ENCODE measurements around the gene TRPM7. TPM values are rescaled to one million over a fixed set of nuclear protein-coding genes. Genes with fewer than 3 reads are reported as not detected.

Gene TRPM7
- total and polyA plus RNA-seq, 2 of the 8 experiments (the other 6 are each of a cell fraction or from before 2014, with no cell fraction given), result 7.5 to 33.2 TPM

- H3K36me3 ChIP-seq (ENCODE audit: control insufficient read depth in 2 of 4, insufficient read depth in 4 of 4, low read length in 3 of 4), result peaks cover 2 to 57% (median 18%) of the 10 kb centered on the region in 4 experiments
Observed at GRCh38 chr15:50636146-50636545, 50.5 kb downstream of the TRPM7 start.

More at GRCh38 chr15:50636146-50636545, 50.5 kb downstream of the TRPM7 start:
- H2BK20ac ChIP-seq (ENCODE audit: low read length), result no peak overlapping the region
- TF ChIP-seq SAP30 (IDR thresholded peaks at IDR 0.05; ENCODE audit: insufficient read depth, insufficient replicate concordance, low read length) (no peak), FOSL1 (IDR thresholded peaks at IDR 0.05; ENCODE audit: insufficient read depth, low read depth, low read length) (no peak), GTF2F1 (IDR thresholded peaks at IDR 0.05; ENCODE audit: borderline replicate concordance, low read depth, low read length) (no peak), RAD21 (IDR thresholded peaks at IDR 0.05 in 1 of 2, conservative IDR thresholded peaks at IDR 0.05 in 1 of 2; ENCODE audit: low read depth in 2 of 2, low read length in 2 of 2) (no peak), CBX5 (IDR thresholded peaks at IDR 0.05; ENCODE audit: low read depth, low read length) (no peak), JUN (IDR thresholded peaks at IDR 0.05; ENCODE audit: low read depth, low read length) (no peak), ATF2 (IDR thresholded peaks at IDR 0.05; ENCODE audit: low read length) (no peak)
- H3K27me3 ChIP-seq (replicated peaks in 1 of 4; ENCODE audit: control insufficient read depth in 3 of 4, extremely low read depth in 1 of 4, insufficient read depth in 3 of 4, low read length in 3 of 4), result no peaks in the 10 kb centered on the region
- no peak overlapping the region for H2BK12ac ChIP-seq (ENCODE audit: low read depth, low read length)
- FAIRE-seq, result no peak
- POLR2A ChIA-PET (ENCODE audit: partially characterized antibody), result interaction anchor here (0.6 kb wide), 1 partner anchor 312 kb away, joined by 3 read pairs; no protein-coding TSS in a partner anchor
- no peak overlapping the region for H3K27ac ChIP-seq (ENCODE audit: low read depth, low read length)
- H3K4me3 ChIP-seq (ENCODE audit: extremely low read depth in 1 of 4, insufficient read depth in 2 of 4, low read depth in 3 of 4, low read length in 4 of 4), result no peak overlapping the region
- no peaks in the 10 kb centered on the region for H3K9me3 ChIP-seq (ENCODE audit: insufficient read depth in 2 of 2, low read depth in 1 of 2, low read length in 1 of 2)
- CTCF ChIA-PET (ENCODE audit: partially characterized antibody), result interaction anchor here (0.6 to 1.1 kb wide), 2 partner anchors 14 to 224 kb away, joined by 3 read pairs; no protein-coding TSS in a partner anchor
- H3K18ac ChIP-seq (ENCODE audit: extremely low read depth, low read length), result no peak overlapping the region
- no peaks in the 10 kb centered on the region for H3K23me2 ChIP-seq (ENCODE audit: low read depth, low read length)
- H3K4me1 ChIP-seq (replicated peaks in 1 of 4; ENCODE audit: control insufficient read depth in 3 of 4, insufficient read depth in 4 of 4, low read length in 3 of 4), result no peaks in the 10 kb centered on the region
- no peaks in the 10 kb centered on the region for H4K20me1 ChIP-seq (replicated peaks in 1 of 2; ENCODE audit: control insufficient read depth in 1 of 2, insufficient read depth in 2 of 2, low read length in 2 of 2)
- no peak overlapping the region for H3K4ac ChIP-seq (replicated peaks; ENCODE audit: insufficient read length, low read depth, low read length)
- no peak overlapping the region for H3K56ac ChIP-seq (replicated peaks; ENCODE audit: insufficient read length, low read depth, low read length)
- no peaks in the 10 kb centered on the region for H3K79me2 ChIP-seq (ENCODE audit: control insufficient read depth in 1 of 2, insufficient read depth in 2 of 2, low read length in 2 of 2)
- H2BK5ac ChIP-seq (ENCODE audit: low read depth, low read length), result no peak overlapping the region
- no peak overlapping the region for H3K4me2 ChIP-seq (ENCODE audit: insufficient read depth in 1 of 2, low read depth in 2 of 2, low read length in 2 of 2)
- H3K9ac ChIP-seq (replicated peaks in 1 of 4; ENCODE audit: extremely low read depth in 1 of 4, low read depth in 3 of 4, low read length in 3 of 4), result no peak overlapping the region
- H2BK15ac ChIP-seq (ENCODE audit: low read length), result no peak overlapping the region
- no peak overlapping the region for H2AFZ ChIP-seq (ENCODE audit: low read length)
- H4K5ac ChIP-seq (ENCODE audit: insufficient read length, low read depth, low read length), result no peak overlapping the region
- no peak for DNase-seq (ENCODE audit: low read depth in 1 of 2, low spot score in 2 of 2)
- WGBS, 2 experiments (ENCODE audit: extremely low coverage in 1 of 2, insufficient coverage in 1 of 2, insufficient read length in 1 of 2, insufficient replicate concordance in 2 of 2, low coverage in 1 of 2, low lambda C conversion rate in 2 of 2, missing lambda C conversion rate in 1 of 2), result 98% methylated on average over 9 of the region's 9 CpGs; no CpG with 5 or more reads in 1 of the 2 experiments
- H3K23ac ChIP-seq (ENCODE audit: insufficient read length), result no peak overlapping the region
- no peak overlapping the region for H2BK120ac ChIP-seq (replicated peaks; ENCODE audit: low read depth, low read length)
- no peak overlapping the region for H4K91ac ChIP-seq (replicated peaks; ENCODE audit: insufficient read length, low read length)
- no peaks in the 10 kb centered on the region for H3K79me1 ChIP-seq (ENCODE audit: low read depth, low read length)
- H4K8ac ChIP-seq (ENCODE audit: extremely low read depth, insufficient read depth, low read length), result no peak overlapping the region
- no peak overlapping the region for H2AK5ac ChIP-seq (ENCODE audit: low read depth, low read length)
- H3K14ac ChIP-seq (ENCODE audit: insufficient read length), result no peak overlapping the region

All from H1 (cell line).